GM15510 (cell line): Measurements from ENCODE around the gene RSPRY1.

Experiments
- POLR2A ChIP-seq: IDR thresholded peaks from 3 replicates; pipeline ENCODE4 v1.6.1; 2011; ENCODE audit warnings: borderline replicate concordance; ENCODE audit not compliant: insufficient read length; ENCODE audit errors: extremely low read depth

The RSPRY1 gene

GRCh38 chr16:57190136-57190535 lies 4.0 kb downstream of the RSPRY1 start:
- no peak for TF ChIP-seq POLR2A

DNA sequence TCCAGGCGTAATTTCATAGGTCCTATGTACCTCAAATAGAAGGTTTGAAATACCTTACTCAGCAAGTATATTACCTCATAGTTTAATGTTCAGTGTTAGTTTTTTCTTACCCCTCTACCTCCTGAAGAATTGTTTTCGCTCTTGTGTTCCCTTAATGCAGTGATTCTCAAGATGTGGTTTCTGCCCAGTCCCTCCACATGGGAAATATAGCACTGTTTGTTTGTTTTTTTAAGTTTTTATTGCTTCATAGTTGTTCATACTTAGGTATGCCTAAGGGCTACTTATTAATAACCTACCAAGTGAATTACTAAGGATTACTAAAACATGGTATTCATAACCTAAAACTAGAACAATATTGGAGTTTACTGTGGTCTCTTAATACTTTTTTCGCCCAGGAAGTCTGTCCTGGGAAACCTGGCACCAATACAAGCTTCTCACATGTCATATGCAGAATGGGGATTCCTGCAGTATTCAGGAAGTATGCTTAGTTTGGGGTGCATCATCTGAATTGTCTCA lies 5.0 kb downstream of the RSPRY1 start:
- no peak for TF ChIP-seq POLR2A

GRCh38 chr16:57192146-57192545 lies 6.0 kb downstream of the RSPRY1 start:
- no peak for TF ChIP-seq POLR2A

GRCh38 chr16:57192720-57193486 lies 6.8 kb downstream of the RSPRY1 start:
- TF ChIP-seq POLR2A: no peak

DNA sequence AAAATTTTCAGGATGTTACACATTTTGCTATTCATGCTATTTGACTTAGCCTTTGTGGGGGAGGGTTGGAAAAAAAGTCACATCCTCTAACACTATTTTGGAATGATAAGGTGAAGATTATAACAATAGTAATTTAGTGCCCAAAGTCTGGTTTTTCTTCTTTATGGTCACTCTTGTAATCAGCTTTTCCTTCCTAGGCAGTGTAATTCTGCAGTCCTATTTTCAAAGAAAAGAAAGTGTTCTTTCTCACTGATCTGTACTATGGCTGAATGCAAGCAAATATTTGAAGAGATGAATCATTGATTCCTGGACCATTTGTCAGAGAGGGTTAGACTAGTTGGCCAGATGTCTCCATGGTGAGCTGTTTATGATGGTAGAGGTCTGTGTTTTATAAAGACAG lies 8.4 kb downstream of the RSPRY1 start:
- no peak for TF ChIP-seq POLR2A

DNA sequence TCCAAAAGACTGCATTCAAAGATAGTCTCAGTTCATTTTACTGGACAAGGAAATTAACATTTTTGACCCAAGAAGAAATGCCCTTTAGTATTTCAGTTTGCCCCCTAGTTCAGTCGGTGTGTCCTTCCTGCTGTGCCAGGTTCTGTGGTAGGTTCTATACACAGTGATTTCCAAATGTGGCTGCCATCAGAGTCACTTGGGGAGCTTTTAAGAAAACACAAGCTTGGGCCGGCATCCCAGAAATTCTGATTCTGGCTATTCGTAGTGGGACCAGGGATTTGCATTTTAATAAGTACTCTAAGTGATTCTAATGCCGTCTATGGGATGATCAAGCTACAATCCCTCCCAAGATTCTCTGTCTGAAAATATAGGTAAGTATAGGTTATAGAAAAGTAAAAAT lies 10.2 kb downstream of the RSPRY1 start:
- TF ChIP-seq POLR2A: no peak

DNA sequence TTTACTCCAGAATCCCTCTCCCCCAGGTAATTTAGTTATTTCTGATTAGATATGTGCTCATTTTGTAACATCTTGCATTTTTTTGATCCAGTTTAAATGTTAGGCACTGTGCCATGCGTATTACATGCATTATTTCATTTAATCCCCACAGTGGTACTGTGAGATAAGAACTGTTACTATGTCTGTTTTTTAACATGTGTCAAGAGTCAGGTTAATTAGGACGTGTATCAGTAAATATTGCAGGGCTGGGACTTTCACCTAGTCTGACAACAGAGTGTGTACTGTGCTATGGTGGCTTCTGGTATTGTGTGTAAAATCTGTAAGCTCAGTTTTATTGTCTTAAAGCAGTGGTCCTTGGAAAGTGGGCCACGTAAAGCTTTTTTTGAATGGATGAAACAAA lies 10.6 kb downstream of the RSPRY1 start:
- no peak for TF ChIP-seq POLR2A

DNA sequence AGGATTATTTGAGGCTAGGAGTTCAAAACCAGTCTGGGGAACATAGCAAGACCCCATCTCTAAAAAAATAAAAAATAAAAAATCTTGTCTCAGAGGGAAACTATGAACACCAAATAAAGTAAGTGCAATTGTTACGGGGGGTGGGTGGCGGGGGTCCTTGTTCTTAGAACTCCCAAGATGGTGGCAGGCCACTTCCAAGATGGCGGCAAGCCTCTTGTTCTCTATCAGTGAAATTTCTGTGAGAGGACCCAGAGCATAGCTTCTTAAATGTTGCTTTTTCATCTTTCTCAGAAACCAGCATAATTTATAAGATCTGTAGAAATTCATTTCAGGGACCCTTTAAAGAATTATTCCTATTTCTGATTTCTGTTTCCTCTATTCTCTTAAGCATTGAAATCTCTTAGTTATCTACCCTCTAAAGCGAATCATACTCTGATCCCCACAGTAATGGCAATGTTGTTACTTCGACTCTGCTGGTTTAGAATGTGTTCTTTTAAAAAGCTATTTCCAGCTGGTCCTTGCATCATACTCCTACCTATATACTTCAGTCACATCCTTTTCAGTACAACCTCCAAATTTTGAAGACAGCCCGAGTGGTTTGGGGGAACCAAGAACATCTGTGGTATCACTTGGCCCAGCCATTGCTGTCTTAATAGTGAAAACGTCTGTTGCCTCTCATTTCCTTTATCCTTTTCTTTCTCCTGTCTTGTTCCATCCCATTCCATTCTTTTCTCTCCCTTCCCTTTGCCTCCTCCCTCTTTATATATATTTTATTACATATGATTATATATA lies 16.2 kb downstream of the RSPRY1 start:
- TF ChIP-seq POLR2A: no peak

DNA sequence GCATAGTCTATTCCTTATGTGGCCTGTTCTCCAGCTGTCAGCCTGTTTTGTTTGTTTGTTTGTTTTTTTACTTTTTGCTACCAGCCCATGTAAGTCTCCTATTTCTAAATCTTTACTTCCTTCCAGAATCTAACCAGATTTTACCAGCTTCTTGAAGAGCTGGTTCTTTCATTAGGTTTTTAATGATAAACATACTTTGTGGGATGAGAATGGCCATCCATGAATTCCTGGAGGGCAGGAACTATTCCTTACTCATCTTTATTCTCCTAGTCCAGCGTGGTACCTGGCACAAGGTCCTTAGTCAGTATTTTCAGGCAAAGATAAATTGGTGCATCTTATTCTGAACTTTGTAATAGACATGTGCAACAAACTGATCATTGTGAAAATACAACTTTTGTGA lies 17.3 kb downstream of the RSPRY1 start:
- no peak for TF ChIP-seq POLR2A

DNA sequence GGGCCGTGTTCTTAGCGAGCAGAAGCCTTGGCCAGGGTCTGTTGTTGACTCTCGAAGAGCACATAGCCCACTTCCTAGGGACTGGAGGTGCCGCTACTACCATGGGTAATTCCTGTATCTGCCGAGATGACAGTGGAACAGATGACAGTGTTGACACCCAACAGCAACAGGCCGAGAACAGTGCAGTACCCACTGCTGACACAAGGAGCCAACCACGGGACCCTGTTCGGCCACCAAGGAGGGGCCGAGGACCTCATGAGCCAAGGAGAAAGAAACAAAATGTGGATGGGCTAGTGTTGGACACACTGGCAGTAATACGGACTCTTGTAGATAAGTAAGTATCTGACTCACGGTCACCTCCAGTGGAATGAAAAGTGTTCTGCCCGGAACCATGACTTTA lies 18.5 kb downstream of the RSPRY1 start:
- TF ChIP-seq POLR2A: no peak

DNA sequence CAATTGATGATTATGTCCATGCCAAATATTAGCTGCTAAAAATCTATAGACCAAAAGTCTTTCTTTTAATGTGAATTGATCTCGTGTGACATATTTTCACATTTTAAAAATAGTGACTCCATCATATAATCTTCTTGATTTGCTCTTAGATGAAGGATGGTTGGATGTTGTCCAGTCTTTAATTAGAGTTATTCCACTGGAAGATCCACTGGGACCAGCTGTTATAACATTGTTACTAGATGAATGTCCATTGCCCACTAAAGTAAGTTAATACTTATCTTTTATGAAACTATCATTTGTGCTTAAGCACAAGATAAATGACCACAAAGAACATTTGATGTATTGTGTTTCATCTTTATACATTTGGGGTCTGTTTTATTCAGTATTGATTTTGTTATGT lies 22.8 kb downstream of the RSPRY1 start:
- no peak for TF ChIP-seq POLR2A

GRCh38 chr16:57209780-57210179 lies 23.7 kb downstream of the RSPRY1 start:
- TF ChIP-seq POLR2A: no peak

GRCh38 chr16:57213462-57213861 lies 27.3 kb downstream of the RSPRY1 start:
- TF ChIP-seq POLR2A: no peak

GRCh38 chr16:57216968-57217367 lies 30.8 kb downstream of the RSPRY1 start:
- TF ChIP-seq POLR2A: no peak

GRCh38 chr16:57223057-57223456 lies 36.9 kb downstream of the RSPRY1 start:
- no peak for TF ChIP-seq POLR2A
